Kidney (tissue), 14 donors: ENCODE data around the gene RHD. TPM values are rescaled to one million over a fixed set of nuclear protein-coding genes. Genes with fewer than 3 reads are reported as not detected.

Source experiments
- DNase-seq, 5 donors: peaks; one replicate each; pipeline ENCODE4 v3.0.0-alpha.2; 2013 to 2020
- FAIRE-seq: peaks from 2 replicates; lab custom pipeline; 2012; peaks lifted over from hg19 to GRCh38; lab: Jason Lieb, UNC
- H3K27ac ChIP-seq, 2 donors: one replicate each; pipeline ENCODE4 v1.7.0; 2013; ENCODE audit warnings: low read depth in 2 of 2, low read length in 2 of 2, inconsistent platforms in 1 of 2
- H3K27me3 ChIP-seq: one replicate; pipeline ENCODE4 v1.7.1; 2013; ENCODE audit warnings: low read length, inconsistent platforms; ENCODE audit not compliant: control insufficient read depth, insufficient read depth
- H3K36me3 ChIP-seq, 3 donors: one replicate each; pipeline versions ENCODE4 v1.7.0 to v1.7.1; 2013; ENCODE audit warnings: low read length in 3 of 3, control low read depth in 1 of 3, inconsistent platforms in 1 of 3; ENCODE audit not compliant: insufficient read depth in 3 of 3, control insufficient read depth in 2 of 3
- H3K4me1 ChIP-seq, 3 donors: one replicate each; pipeline versions ENCODE4 v1.7.0 to v1.7.1; 2013; ENCODE audit warnings: low read length in 3 of 3, inconsistent platforms in 1 of 3, low read depth in 1 of 3; ENCODE audit not compliant: control insufficient read depth in 2 of 3, insufficient read depth in 2 of 3
- H3K4me3 ChIP-seq, 3 donors: one replicate each; pipeline versions ENCODE4 v1.7.0 to v1.8.1; 2013; ENCODE audit warnings: low read length in 3 of 3, control low read depth in 1 of 3, inconsistent platforms in 1 of 3
- H3K9ac ChIP-seq, 3 donors: one replicate each; pipeline versions ENCODE4 v1.7.0 to v1.7.1; 2013; ENCODE audit warnings: low read length in 3 of 3, control low read depth in 1 of 3, inconsistent platforms in 1 of 3
- H3K9me3 ChIP-seq, 3 donors: one replicate each; pipeline versions ENCODE4 v1.7.0 to v1.7.1; 2013; ENCODE audit warnings: low read length in 3 of 3, control low read depth in 1 of 3, inconsistent platforms in 1 of 3; ENCODE audit not compliant: control insufficient read depth in 2 of 3, insufficient read depth in 1 of 3
- CTCF ChIP-seq: IDR thresholded peaks from 3 replicates; pipeline ENCODE4 v1.5.1; 2012; ENCODE audit warnings: mild to moderate bottlenecking, moderate library complexity, borderline replicate concordance; ENCODE audit not compliant: insufficient read depth; ENCODE audit errors: extremely low read depth
- intact Hi-C: fragments of 100-400 bp; cut with DNase I; formaldehyde crosslinking; loops from one replicate; pipeline ENCODE4 v1.11.1; 2022
- polyA plus RNA-seq: library from polyadenylated mRNA; stranded (reverse); fragments of 350-450 nt; fragmentation: Illumina TruSeq; extraction: RNeasy Lipid Tissue Mini Kit (QIAGEN cat#74804); gene quantifications from one replicate; pipeline ENCODE4 v1.2.3, GENCODE V29; 2014; ENCODE audit warnings: low read depth, low replicate concordance; ENCODE audit not compliant: insufficient read depth
- total RNA-seq: library from RNA; stranded (reverse); fragmentation: NEBNext Ultra II Directional; extraction: Animal tissue kit (Norgen Biotek cat#: 25700); gene quantifications from one replicate; pipeline ENCODE4 v1.2.1, GENCODE V29; 2021
- donor health status: control.
- donor health status: control.
- donor health status: control.
- donor health status: control.
- donor health status: control.
- donor health status: DM: yes; HTN: yes; CAD: no.
- donor health status: Normal renal cell carcinoma (clear cell type).

RHD gene
- total and polyA plus RNA-seq, 2 donors from 2014 or later: not detected

GRCh38 chr1:25355841-25356395 lies 83.6 kb downstream of the RHD start:
- H3K36me3 ChIP-seq: peaks cover 0 to 23% (median 5%) of the 10 kb centered on the region in 3 donors
- intact Hi-C loops: no loop called here
- H3K27ac ChIP-seq: no peak overlapping the region
- H3K27me3 ChIP-seq: no peaks in the 10 kb centered on the region
- FAIRE-seq: no peak
- TF ChIP-seq CTCF: no peak
- no peak overlapping the region for H3K4me3 ChIP-seq
- no peak overlapping the region for H3K9ac ChIP-seq
- DNase-seq: no peak
- H3K4me1 ChIP-seq: no peaks in the 10 kb centered on the region
- no peaks in the 10 kb centered on the region for H3K9me3 ChIP-seq

GRCh38 chr1:25356441-25356840 lies 84.1 kb downstream of the RHD start:
- intact Hi-C loops: no loop called here
- Histone ChIP-seq H3K9me3 (no peaks in the 10 kb centered on the region), H3K9ac (no peak overlapping the region), H3K4me1 (no peaks in the 10 kb centered on the region), H3K27me3 (no peaks in the 10 kb centered on the region), H3K36me3 (peaks cover 0 to 25% (median 7%) of the 10 kb centered on the region in 3 donors), H3K4me3 (no peak overlapping the region), H3K27ac (no peak overlapping the region)
- TF ChIP-seq CTCF: no peak
- FAIRE-seq (no peak), DNase-seq (no peak)

- no peak for TF ChIP-seq CTCF
- H3K4me3 ChIP-seq: no peak overlapping the region
- H3K4me1 ChIP-seq: peaks cover 0 to under 1% (median 0%) of the 10 kb centered on the region in 3 donors
- no peak overlapping the region for H3K27ac ChIP-seq
- H3K9ac ChIP-seq: no peak overlapping the region
- intact Hi-C loops: no loop called here
- DNase-seq (no peak), FAIRE-seq (no peak)
- H3K27me3 ChIP-seq: no peaks in the 10 kb centered on the region
- H3K9me3 ChIP-seq: no peaks in the 10 kb centered on the region
- peaks cover 0 to 29% (median 8%) of the 10 kb centered on the region in 3 donors for H3K36me3 ChIP-seq
These were observed 84.5 kb downstream of the RHD start for GRCh38 chr1:25356848-25357247.
